GM10266 (cell line): Measurements from ENCODE around the gene MYO18A.

Experiments used
- DNase-seq: peaks from one replicate; pipeline ENCODE4 v3.0.0; 2012; ENCODE audit errors: extremely low spot score
- CTCF ChIP-seq: IDR thresholded peaks from 2 replicates; pipeline ENCODE4 v1.5.1; 2012; ENCODE audit warnings: mild to moderate bottlenecking, low read depth; ENCODE audit not compliant: control insufficient read depth, insufficient read depth; ENCODE audit errors: missing control alignments

MYO18A gene

GRCh38 chr17:29177871-29178749 is 2.1 kb downstream of the MYO18A start:
- TF ChIP-seq CTCF = no peak
- DNase-seq = no peak

- DNase-seq = no peak
- TF ChIP-seq CTCF = no peak
Measured at GRCh38 chr17:29177541-29177870, 2.7 kb downstream of the MYO18A start.

- DNase-seq = peak; percentile 77
- no peak for TF ChIP-seq CTCF
Measured at GRCh38 chr17:29176558-29177351, 3.4 kb downstream of the MYO18A start.

- DNase-seq = no peak
- no peak for TF ChIP-seq CTCF
Measured at GRCh38 chr17:29175349-29175748, 4.8 kb downstream of the MYO18A start.

- no peak for DNase-seq
- TF ChIP-seq CTCF = no peak
Measured at GRCh38 chr17:29172589-29172988, 7.6 kb downstream of the MYO18A start.

GRCh38 chr17:29170682-29171081 is 9.5 kb downstream of the MYO18A start:
- TF ChIP-seq CTCF = no peak
- no peak for DNase-seq
